Ecto neural progenitor cell (in vitro differentiated cells): ENCODE measurements around the gene SYCE3.

ENCODE experiments used
- DNase-seq: peaks from one replicate; pipeline ENCODE4 v3.0.0-alpha.2; 2018; ENCODE audit warnings: low spot score

The SYCE3 gene

GRCh38 chr22:50576070-50576469 is 13.4 kb upstream of the SYCE3 start:
- no peak for DNase-seq

- DNase-seq = no peak
These were observed 12.8 kb upstream of the SYCE3 start for GRCh38 chr22:50575426-50575941.

- DNase-seq = no peak
These were observed 11.7 kb upstream of the SYCE3 start for GRCh38 chr22:50574383-50574755.

GRCh38 chr22:50573491-50574382 is 11.0 kb upstream of the SYCE3 start:
- no peak for DNase-seq

GRCh38 chr22:50572965-50573364 is 10.2 kb upstream of the SYCE3 start:
- DNase-seq = no peak

GRCh38 chr22:50571264-50572175 is 8.8 kb upstream of the SYCE3 start:
- DNase-seq = peak; percentile 29

- peak; percentile 32 for DNase-seq
These were observed 8.1 kb upstream of the SYCE3 start for GRCh38 chr22:50570861-50571260.

GRCh38 chr22:50569896-50570535 is 7.3 kb upstream of the SYCE3 start:
- DNase-seq = peak; percentile 26

GRCh38 chr22:50569041-50569459 is 6.3 kb upstream of the SYCE3 start:
- peak; percentile 36 for DNase-seq

- DNase-seq = peak; percentile 38
These were observed 5.9 kb upstream of the SYCE3 start for GRCh38 chr22:50568626-50569025.

- no peak for DNase-seq
These were observed 5.1 kb upstream of the SYCE3 start for GRCh38 chr22:50567721-50568252.

- no peak for DNase-seq
These were observed 1.6 kb upstream of the SYCE3 start for GRCh38 chr22:50564289-50564688.

- no peak for DNase-seq
These were observed 868 bp upstream of the SYCE3 start for GRCh38 chr22:50563413-50564160.

- no peak for DNase-seq
These were observed 1.0 kb downstream of the SYCE3 start for GRCh38 chr22:50561401-50562358.

- DNase-seq = no peak
These were observed 2.7 kb downstream of the SYCE3 start for GRCh38 chr22:50560034-50560433.

- no peak for DNase-seq
These were observed 6.0 kb downstream of the SYCE3 start for GRCh38 chr22:50556703-50557102.

GRCh38 chr22:50553310-50553709 is 9.4 kb downstream of the SYCE3 start:
- DNase-seq = no peak

GRCh38 chr22:50551160-50551752 is 11.5 kb downstream of the SYCE3 start:
- no peak for DNase-seq

- DNase-seq = no peak
These were observed 12.3 kb downstream of the SYCE3 start for GRCh38 chr22:50550395-50550794.
